NOMO-1 (cell line): ENCODE results near the gene GOLGA6B.
"Not testable (repeated sequence)": the region's sequence is repeated elsewhere in the genome, so short reads cannot be mapped to it uniquely, and the experiment has no call there.

Experiments used
- DNase-seq, 2 experiments: peaks; one replicate each; lab custom pipeline; 2025; ENCODE audit not compliant: unreplicated experiment in 2 of 2; lab: John Stamatoyannopoulos, UW

Gene GOLGA6B

DNA sequence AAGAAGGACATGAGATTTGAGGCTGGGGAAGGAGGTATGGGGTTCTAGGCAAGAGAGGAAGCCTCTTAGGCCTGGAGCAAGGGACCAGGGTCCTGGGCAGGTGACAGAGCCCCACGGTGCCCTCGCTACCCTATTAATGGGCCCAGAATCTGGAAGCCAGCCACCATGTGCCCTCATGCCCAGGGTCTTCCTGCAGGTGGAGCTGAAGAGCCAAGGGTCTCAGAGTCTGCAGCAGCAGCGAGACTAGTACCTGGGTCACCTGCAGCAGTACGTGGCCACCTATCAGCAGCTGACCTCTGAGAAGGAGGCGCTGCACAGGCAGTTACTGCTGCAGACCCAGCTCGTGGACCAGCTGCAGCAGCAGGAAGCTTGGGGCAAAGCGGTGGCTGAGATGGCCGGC, 9.4 kb downstream of the GOLGA6B start:
- not testable (repeated sequence) for DNase-seq

DNA sequence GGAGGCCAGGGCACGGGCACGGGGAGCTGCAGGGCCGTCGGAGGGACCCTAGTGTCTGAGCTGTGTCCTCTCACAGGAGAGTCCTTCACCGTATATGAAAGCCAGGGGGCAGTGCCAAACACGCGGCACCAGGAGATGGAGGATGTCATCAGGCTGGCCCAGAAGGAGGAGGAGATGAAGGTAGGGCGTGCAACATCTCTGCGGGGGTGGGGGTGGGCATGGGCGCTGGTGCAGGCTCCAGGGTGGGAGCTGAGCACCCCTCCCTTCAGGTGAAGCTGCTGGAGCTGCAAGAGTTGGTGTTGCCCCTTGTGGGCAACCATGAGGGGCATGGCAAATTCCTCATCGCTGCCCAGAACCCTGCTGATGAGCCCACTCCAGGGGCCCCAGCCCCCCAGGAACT, 11.2 kb downstream of the GOLGA6B start:
- DNase-seq, result not testable (repeated sequence)

DNA sequence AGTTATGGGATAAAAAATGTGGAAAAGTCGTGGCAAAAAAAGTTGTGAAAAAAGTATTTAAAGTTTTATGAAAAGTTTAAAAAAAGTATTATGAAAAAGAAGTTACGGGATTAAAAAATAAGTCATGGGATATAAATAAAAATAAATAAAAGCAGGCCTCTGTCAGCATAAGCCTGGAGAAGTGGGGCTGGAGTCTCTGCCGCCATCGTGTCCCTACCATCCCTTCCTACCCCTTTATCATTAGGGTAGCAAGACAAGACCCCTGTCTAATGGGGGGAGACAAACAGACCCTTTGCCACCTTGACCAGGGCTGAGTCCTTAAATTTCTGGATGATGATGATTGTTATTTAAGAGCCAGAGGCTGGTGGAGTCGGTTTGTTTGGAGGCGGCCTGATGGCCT, 15.3 kb downstream of the GOLGA6B start:
- not testable (repeated sequence) for DNase-seq

DNA sequence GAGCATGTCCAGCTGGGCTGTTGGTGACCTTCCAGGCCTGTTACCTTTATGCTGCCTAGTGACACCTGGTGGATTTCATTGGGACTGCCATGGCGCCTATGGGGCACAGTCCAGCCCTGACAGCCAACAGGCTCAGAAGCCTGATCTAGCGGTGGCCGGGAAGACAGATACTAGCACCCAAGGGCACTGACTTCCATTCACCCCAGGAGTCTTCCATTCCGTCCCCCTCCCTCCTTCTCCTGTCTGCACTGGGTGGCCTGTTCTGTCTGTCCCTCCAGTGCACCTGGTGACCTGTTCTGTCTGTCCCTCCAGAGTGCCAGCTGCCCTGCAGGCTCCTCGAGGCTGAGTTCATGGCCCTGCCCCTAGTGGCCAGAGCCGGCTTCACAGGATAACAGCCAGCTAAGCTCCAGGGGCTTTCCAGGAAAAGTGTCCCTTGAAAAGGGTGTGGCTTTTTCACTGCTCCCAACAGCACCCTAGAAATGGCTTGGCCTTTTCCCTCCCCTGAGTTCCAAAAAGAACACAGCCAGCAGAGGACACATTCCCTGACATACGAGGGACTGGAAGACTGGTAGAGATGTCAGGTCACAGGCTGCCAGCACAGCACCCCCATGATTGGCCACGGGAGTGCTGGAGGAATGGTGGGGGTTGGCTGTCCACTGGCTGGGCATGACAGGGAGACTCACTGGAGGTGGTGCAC, 16.3 kb downstream of the GOLGA6B start:
- DNase-seq, result not testable (repeated sequence)

DNA sequence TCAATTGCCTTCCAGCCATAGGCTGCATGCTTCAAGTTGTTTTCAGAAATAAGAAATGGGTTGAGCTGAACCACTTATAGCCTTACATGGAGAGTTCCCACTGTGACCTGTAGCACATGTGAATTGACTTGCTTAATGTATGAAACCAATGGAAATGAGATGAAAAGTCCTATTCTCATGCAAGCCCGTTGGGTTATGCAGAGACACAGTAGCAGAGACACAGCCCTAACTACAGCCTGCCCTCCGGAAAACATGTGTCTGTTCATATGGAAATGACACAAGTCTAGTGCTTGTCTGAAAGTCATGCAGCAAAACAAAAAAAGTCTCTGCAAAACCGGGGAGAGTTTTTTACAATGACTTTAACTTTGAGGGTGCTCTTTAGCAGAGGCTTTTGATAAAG, 17.0 kb downstream of the GOLGA6B start:
- DNase-seq, result no peak

DNA sequence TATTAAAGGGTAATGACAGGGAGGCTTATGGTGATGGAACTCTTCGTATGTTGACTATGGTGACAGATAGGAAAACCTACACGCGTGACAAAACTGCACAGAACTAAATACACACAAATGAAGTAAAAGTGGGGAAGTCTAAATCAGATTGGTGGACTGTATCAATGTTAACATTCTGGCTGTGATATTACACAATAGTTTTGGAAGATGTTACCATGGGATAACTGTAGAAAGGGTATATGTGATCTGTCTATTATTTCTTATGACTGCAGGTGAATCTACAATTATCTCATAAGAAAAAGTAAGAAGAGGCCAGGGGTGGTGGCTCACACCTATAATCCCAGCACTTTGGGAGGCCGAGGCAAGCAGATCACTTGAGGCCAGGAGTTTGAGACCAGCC, 22.3 kb downstream of the GOLGA6B start:
- no peak for DNase-seq

DNA sequence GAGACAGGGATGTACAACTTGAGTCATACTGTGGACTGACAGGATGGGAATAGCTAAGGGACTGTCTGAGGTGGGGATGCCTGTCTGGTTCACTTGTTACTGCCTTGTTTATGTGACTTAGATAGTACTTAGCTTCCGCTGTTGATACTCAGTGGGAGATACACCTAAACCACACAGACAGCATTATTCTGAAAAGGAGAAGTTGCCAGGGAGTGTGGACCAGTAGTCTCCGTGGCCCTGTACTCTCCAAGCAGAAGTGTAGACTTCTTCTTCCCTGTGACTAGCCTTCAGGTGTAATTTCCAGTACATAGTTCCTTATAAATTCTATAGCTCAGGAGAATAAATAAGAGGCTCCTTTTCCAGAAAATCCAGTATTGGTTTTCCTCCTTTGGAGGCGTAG, 26.4 kb downstream of the GOLGA6B start:
- no peak for DNase-seq

DNA sequence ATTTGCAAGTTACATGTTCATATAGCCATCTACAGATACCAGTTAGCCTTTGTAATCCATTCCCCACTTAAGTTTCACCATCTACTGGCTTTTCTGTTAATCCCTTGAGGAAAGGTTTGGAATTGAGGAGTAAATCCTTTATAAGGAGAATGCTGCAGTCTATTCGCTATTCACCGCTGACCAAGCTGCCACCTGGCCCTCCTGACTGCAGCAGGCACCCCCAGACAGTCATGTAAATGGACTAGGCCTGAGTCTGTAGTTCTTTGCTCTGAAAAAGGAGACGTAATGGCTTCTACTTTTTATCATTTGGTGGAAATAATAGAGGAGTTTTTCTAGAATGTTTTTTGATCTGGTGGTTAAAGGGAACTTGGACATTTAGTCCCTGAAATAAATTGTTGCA, 28.3 kb downstream of the GOLGA6B start:
- no peak for DNase-seq

DNA sequence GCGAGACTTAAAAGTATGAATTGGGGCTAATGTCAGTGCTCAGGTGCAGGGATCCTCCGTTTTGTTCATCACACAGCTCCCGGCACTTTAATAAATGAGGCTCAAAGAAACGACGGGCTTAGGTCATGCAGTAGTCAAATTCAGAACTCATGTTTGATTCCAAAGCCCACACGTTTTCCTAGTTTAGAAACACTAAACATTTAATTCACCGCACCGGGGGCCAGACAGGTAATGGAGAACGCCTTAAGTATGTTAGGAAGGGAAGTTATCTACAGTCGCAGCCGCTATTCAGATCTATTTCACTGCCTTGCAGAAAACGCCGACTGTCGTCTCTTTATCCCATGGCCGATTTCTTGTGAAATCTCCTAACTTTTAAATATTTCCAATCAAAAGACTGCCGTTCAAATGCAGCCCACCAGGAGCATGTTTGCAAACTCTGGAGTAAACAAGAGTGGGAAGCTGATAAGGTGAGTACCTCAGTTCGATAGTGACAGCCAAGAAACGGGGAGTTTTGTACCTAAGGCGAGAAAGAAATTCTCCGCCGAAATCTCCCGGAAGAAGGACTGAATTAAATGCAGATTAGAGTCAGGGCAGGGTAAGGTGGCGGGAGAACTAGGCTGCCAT, 30.9 kb downstream of the GOLGA6B start:
- DNase-seq, result no peak

DNA sequence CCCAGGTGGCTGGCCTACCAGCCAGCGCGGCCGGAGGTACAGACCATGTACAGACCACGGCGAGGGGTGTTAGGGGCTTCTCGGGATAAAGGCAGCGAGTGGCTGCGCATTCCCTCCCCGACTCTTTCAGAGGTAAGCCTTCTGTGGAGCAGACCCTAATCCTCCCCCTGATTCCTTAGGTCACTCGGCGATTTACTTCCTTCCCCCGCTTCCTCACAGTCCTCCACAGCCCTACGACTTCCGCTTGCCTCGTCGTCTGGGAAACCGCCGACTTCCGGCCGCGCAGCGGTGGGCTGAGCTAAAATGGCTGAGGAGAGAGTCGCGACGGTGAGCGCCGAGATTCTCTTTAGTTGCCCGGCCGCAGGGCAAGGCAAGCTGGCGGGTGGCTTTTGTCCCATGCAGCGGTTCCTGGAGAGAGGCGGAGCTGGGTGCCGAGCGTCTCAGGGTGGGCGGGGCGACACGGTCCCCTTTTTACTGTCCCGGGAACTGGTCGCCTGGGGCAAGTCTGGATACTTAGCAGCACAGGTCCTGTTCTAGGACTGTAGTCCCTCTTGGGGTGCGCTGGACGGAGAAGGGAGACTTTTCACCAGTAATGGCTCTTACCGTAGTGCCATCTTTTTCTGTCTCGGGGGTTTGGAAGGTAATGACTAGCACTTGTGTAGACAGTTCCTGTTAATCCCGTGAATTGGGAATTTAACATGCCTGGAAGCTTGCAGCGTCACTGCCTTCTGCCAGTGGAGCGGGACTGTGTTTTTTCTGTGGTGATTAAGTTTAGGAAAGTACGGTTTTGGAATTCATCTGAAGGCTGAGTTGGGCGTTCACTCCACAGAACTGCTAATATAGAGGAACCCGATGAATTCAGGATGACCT, 31.7 kb downstream of the GOLGA6B start, which contains the start of the genes BBS4 and HIGD2B:
TSS of gene BBS4 (plus strand) at position 283 of the 870 bp plus-strand sequence. CDS start at position 304, 21 bp downstream.
TSS of gene HIGD2B (minus strand) at position 258 of the 870 bp plus-strand sequence. CDS start 9,808 bp downstream, outside the sequence.
- no peak for DNase-seq

DNA sequence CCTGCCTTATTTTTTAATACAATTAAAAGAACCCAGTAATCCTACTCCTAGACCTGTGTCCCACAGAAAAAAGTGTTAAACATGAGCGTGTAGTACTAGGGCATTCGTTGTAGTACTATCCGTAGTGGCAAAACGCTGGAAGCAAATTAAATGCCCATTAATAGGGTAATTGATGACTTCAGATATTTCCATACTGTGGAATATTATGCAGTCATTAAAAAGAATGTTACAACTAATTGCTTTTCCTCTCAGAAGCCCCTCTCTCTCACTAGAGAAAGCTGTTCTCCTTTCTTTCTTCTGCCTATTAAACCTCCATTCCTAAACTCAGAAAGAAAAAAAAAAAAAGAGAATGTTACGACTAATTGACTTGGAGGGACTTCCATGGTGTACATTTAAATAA, 34.2 kb downstream of the GOLGA6B start:
- no peak for DNase-seq

DNA sequence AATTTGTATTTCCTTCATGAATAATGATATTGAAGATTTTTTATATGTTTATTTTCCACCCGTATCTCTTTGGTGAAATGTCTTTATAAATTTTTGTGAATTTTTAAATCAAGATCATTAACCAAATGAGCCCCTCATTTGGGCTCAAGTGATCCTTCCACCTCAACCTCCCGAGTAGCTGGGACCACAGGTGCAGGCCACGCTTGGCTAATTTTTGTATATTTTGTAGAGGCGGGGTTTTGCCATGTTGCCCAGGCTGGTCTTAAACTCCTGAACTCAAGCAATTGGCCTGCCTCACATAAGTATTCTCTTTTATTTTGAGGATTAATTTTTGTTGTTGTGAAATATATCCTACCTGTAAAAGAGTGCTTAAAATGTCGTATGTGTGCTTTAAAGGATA, 36.4 kb downstream of the GOLGA6B start:
- no peak for DNase-seq

DNA sequence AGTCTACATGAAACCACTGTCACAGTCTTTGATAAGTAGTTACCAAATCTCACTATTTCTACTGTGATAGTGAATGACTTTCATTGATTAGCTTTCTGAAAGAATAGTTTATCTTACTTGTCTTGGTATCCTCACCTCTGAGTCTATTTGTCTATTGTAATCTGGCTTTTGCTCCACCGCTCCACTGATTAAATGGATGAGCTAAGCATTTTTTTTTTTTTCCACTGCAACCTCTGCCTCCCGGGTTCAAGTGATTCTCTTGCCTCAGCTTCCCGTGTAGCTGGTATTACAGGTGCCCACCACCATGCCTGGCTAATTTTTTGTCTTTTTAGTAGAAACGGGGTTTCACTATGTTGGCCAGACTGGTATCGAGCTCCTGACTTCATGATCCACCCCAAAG, 44.4 kb downstream of the GOLGA6B start:
- DNase-seq, result no peak

DNA sequence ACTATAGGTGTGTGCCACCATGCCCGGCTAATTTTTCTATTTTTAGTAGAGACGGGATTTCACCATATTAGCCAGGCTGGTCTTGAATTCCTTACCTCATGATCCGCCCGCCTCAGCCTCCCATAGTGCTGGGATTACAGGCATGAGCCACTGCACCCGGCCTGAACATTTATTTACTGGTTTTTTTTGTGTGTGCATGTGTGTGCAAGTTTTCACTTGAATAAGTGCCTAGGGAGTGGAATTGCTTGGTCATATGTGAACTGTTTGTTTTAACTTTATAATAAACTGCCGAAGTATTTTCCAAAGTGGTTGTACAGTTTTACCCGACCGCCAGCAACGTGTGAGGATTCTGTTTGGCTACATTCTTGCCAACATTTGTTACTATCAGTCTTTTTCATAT, 45.6 kb downstream of the GOLGA6B start:
- no peak for DNase-seq

DNA sequence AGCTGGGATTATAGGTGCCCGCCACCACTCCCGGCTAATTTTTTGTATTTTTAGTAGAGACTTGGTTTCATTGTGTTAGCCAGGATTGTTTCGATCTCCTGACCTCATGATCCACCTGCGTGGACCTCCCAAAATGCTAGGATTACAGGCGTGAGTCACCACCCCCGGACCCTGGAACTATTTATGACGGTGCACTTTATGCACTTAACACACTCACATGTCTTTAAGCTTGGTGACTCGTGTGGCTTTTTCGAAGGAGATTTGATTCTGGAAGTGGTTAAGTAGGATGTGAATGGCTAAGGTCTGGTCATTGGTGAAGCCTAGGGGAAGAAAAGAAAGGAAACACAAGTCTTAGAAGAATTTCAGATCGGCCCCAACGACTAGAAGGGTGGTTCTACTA, 51.8 kb downstream of the GOLGA6B start:
- no peak for DNase-seq

DNA sequence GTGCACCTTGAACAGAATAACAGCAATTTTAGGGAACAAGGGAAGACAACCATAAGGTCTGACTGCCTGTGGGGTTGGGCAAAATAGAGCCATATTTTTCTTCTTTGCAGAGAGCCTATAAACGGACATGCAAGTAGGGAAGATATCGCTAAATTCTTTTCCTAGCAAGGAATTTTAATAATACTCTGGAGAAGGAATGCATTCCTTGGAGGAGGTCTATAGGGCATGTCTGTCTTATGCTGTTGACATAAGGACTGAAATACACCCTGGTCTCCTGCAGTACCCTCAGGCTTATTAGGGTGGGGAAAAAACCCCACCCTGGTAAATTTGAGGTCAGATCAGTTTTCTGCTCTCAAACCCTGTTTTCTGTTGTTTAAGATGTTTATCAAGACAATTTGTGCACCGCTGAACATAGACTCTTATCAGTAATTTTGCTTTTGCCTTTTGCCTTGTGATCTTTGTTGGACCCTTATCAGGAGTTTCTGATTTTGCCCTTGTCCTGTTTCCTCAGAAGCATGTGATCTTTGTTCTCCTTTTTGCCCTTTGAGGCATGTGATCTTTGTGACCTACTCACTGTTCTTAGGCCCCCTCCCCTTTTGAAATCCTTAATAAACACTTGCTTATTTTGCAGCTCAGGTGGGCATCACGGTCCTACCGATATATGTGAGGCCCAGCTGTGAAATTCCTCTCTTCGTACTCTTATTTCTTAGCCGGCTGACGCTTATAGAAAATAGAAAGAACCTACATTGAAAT, 54.2 kb downstream of the GOLGA6B start:
- DNase-seq, result not testable (repeated sequence)
